ENCODE measurements around the gene PRKCA. TPM values are rescaled to one million over a fixed set of nuclear protein-coding genes. Genes with fewer than 3 reads are reported as not detected.
"Not testable (repeated sequence)": the region's sequence is repeated elsewhere in the genome, so short reads cannot be mapped to it uniquely, and the experiment has no call there.

The PRKCA gene
- total RNA-seq, 1 experiment from 2014 or later: 29.5 TPM

GRCh38 chr17:66322764-66323163, 20.4 kb downstream of the PRKCA start:
- no peak for ATAC-seq
- peaks cover 23% of the 10 kb centered on the region for H3K36me3 Mint-ChIP-seq

GRCh38 chr17:66324381-66325004, 22.1 kb downstream of the PRKCA start:
- POLR2A ChIA-PET: interaction anchor here (0.6 to 0.7 kb wide), 2 partner anchors 9 to 20 kb away, joined by 4 to 5 read pairs; no protein-coding TSS in a partner anchor
- ATAC-seq; H3K27ac Mint-ChIP-seq; H3K4me3 Mint-ChIP-seq; DNase-seq (ENCODE audit: low spot score); H3K27me3 Mint-ChIP-seq (ENCODE audit: low read depth); H3K4me1 Mint-ChIP-seq: not testable (repeated sequence)
- H3K36me3 Mint-ChIP-seq: peaks cover 24% of the 10 kb centered on the region
- peaks cover 24% of the 10 kb centered on the region for H3K9me3 Mint-ChIP-seq
- CTCF ChIA-PET: interaction anchor here (0.6 to 2.2 kb wide), 2 partner anchors 14 to 123 kb away, joined by 3 to 10 read pairs; no protein-coding TSS in a partner anchor

More at GRCh38 chr17:66322764-66323163, 20.4 kb downstream of the PRKCA start:
- CTCF ChIA-PET: no interaction called here
- no peak overlapping the region for H3K4me3 Mint-ChIP-seq
- peaks cover 24% of the 10 kb centered on the region for H3K9me3 Mint-ChIP-seq
- TF ChIP-seq ZNF423 (CRISPR knock-in tag; IDR thresholded peaks at IDR 0.05) (no peak), TP53 (CRISPR knock-in tag; IDR thresholded peaks at IDR 0.05) (no peak), ZNF416 (CRISPR knock-in tag; IDR thresholded peaks at IDR 0.05) (no peak), IRF2 (CRISPR knock-in tag; IDR thresholded peaks at IDR 0.05; ENCODE audit: borderline replicate concordance, low read depth) (no peak), ATF2 (CRISPR knock-in tag; IDR thresholded peaks at IDR 0.05; ENCODE audit: borderline replicate concordance, low read depth) (no peak), AR (CRISPR knock-in tag; IDR thresholded peaks at IDR 0.05) (no peak), STAT6 (CRISPR knock-in tag; conservative IDR thresholded peaks at IDR 0.05; ENCODE audit: low read depth) (no peak), HMGA2 (CRISPR knock-in tag; IDR thresholded peaks at IDR 0.05) (no peak), SP1 (CRISPR knock-in tag; conservative IDR thresholded peaks at IDR 0.05) (no peak), NR2C2 (CRISPR knock-in tag; IDR thresholded peaks at IDR 0.05) (no peak), ATF3 (CRISPR knock-in tag; conservative IDR thresholded peaks at IDR 0.05) (no peak), ZNF121 (CRISPR knock-in tag; IDR thresholded peaks at IDR 0.05) (no peak), ELF4 (CRISPR knock-in tag; IDR thresholded peaks at IDR 0.05; ENCODE audit: low read depth) (no peak), FOXJ3 (CRISPR knock-in tag; IDR thresholded peaks at IDR 0.05; ENCODE audit: borderline replicate concordance) (no peak), SOX15 (CRISPR knock-in tag; IDR thresholded peaks at IDR 0.05) (no peak), ZBTB21 (CRISPR knock-in tag; IDR thresholded peaks at IDR 0.05; ENCODE audit: borderline replicate concordance) (no peak)
- H3K4me1 Mint-ChIP-seq: no peaks in the 10 kb centered on the region
- POLR2A ChIA-PET: no interaction called here
- H3K27me3 Mint-ChIP-seq (ENCODE audit: low read depth): no peaks in the 10 kb centered on the region
- H3K27ac Mint-ChIP-seq: no peak overlapping the region
- no peak for DNase-seq (ENCODE audit: low spot score)

Measured in WTC11 (cell line).